ENCODE measurements around the gene GALNT12.

The GALNT12 gene

GRCh38 chr9:98855592-98855991 lies 48.1 kb downstream of the GALNT12 start:
- DNase-seq (ENCODE audit: extremely low read depth in 1 of 2, low read depth in 1 of 2), result no peak

- no peak for DNase-seq (ENCODE audit: extremely low read depth in 1 of 2, low read depth in 1 of 2)
Observed at GRCh38 chr9:98856982-98857381, 49.5 kb downstream of the GALNT12 start.

GRCh38 chr9:98859941-98860340 lies 52.5 kb downstream of the GALNT12 start:
- no peak for DNase-seq (ENCODE audit: extremely low read depth in 1 of 2, low read depth in 1 of 2)

GRCh38 chr9:98860871-98861293 lies 53.4 kb downstream of the GALNT12 start:
- no peak for DNase-seq (ENCODE audit: extremely low read depth in 1 of 2, low read depth in 1 of 2)

- no peak for DNase-seq (ENCODE audit: extremely low read depth in 1 of 2, low read depth in 1 of 2)
Observed at GRCh38 chr9:98861781-98862504, 54.5 kb downstream of the GALNT12 start.

- DNase-seq (ENCODE audit: extremely low read depth in 1 of 2, low read depth in 1 of 2), result no peak
Observed at GRCh38 chr9:98862936-98863335, 55.5 kb downstream of the GALNT12 start.

- DNase-seq (ENCODE audit: extremely low read depth in 1 of 2, low read depth in 1 of 2), result no peak
Observed at GRCh38 chr9:98864281-98865174, 57.1 kb downstream of the GALNT12 start.

GRCh38 chr9:98865284-98865875 lies 57.9 kb downstream of the GALNT12 start:
- DNase-seq (ENCODE audit: extremely low read depth in 1 of 2, low read depth in 1 of 2), result no peak

GRCh38 chr9:98866435-98867102 lies 59.1 kb downstream of the GALNT12 start:
- DNase-seq (ENCODE audit: extremely low read depth in 1 of 2, low read depth in 1 of 2), result no peak

GRCh38 chr9:98867103-98867428 lies 59.6 kb downstream of the GALNT12 start:
- no peak for DNase-seq (ENCODE audit: extremely low read depth in 1 of 2, low read depth in 1 of 2)

- DNase-seq (ENCODE audit: extremely low read depth in 1 of 2, low read depth in 1 of 2), result no peak
Observed at GRCh38 chr9:98867429-98868168, 60.1 kb downstream of the GALNT12 start.

GRCh38 chr9:98869078-98869745 lies 61.7 kb downstream of the GALNT12 start:
- no peak for DNase-seq (ENCODE audit: extremely low read depth in 1 of 2, low read depth in 1 of 2)

GRCh38 chr9:98869866-98870265 lies 62.4 kb downstream of the GALNT12 start:
- DNase-seq (ENCODE audit: extremely low read depth in 1 of 2, low read depth in 1 of 2), result no peak

- no peak for DNase-seq (ENCODE audit: extremely low read depth in 1 of 2, low read depth in 1 of 2)
Observed at GRCh38 chr9:98870782-98871557, 63.5 kb downstream of the GALNT12 start.

GRCh38 chr9:98871558-98872065 lies 64.1 kb downstream of the GALNT12 start:
- no peak for DNase-seq (ENCODE audit: extremely low read depth in 1 of 2, low read depth in 1 of 2)

- no peak for DNase-seq (ENCODE audit: extremely low read depth in 1 of 2, low read depth in 1 of 2)
Observed at GRCh38 chr9:98873526-98873925, 66.1 kb downstream of the GALNT12 start.

- DNase-seq (ENCODE audit: extremely low read depth in 1 of 2, low read depth in 1 of 2), result no peak
Observed at GRCh38 chr9:98873951-98874371, 66.5 kb downstream of the GALNT12 start.

GRCh38 chr9:98874721-98875255 lies 67.3 kb downstream of the GALNT12 start:
- DNase-seq (ENCODE audit: extremely low read depth in 1 of 2, low read depth in 1 of 2), result no peak

- DNase-seq (ENCODE audit: extremely low read depth in 1 of 2, low read depth in 1 of 2), result no peak
Observed at GRCh38 chr9:98875536-98875935, 68.1 kb downstream of the GALNT12 start.

All from activated CD8-positive, alpha-beta memory T cell treated with anti-CD3 and anti-CD28 coated beads for 1 hour (primary cell).